A549 (cell line): Measurements from ENCODE around the gene MAP3K10. TPM values are rescaled to one million over a fixed set of nuclear protein-coding genes. Genes with fewer than 3 reads are reported as not detected.

Experiments
- ATAC-seq, 2 experiments: fragments of 200-7000 bp in 1 of 2; fragments of >200 bp in 1 of 2; cut with Nextera tagmentation in 1 of 2; cut with Tn5 transposase in 1 of 2; 3 replicates each; pipeline versions ENCODE4 v1.8.0 to v1.9.1; 2018 to 2020; ENCODE audit warnings: mild to moderate bottlenecking in 1 of 2, moderate library complexity in 1 of 2
- CTCF ChIA-PET: fragments of 300-600 bp; sonication (Branson Sonifier 250); formaldehyde crosslinking; extraction: SDS; loops from one replicate; lab custom pipeline; 2021; ENCODE audit warnings: antibody characterized with exemption, inconsistent platforms; lab: Yijun Ruan, JAX
- POLR2A ChIA-PET: fragments of 350-600 bp; formaldehyde crosslinking; extraction: SDS; loops from one replicate; lab custom pipeline; 2021; ENCODE audit warnings: antibody characterized with exemption, inconsistent platforms; lab: Yijun Ruan, JAX
- DNase-seq, 2 experiments: peaks; one replicate each; pipeline versions ENCODE4 v3.0.0 to v3.0.0-alpha.2; 2011 to 2016; ENCODE audit warnings: low read depth in 1 of 2, low spot score in 1 of 2
- FAIRE-seq: peaks from 2 replicates; lab custom pipeline; 2011; peaks lifted over from hg19 to GRCh38; lab: Jason Lieb, UNC
- H3K27ac ChIP-seq, 2 experiments: fragments of >200 bp; sonication (Bioruptor Twin); formaldehyde crosslinking; 3 replicates each; pipeline ENCODE4 v1.5.1; 2016 to 2017
- H3K4me1 ChIP-seq: fragments of >200 bp; sonication (Bioruptor Twin); formaldehyde crosslinking; 3 replicates; pipeline ENCODE4 v1.6.1; 2016
- H3K4me2 ChIP-seq: fragments of >200 bp; sonication (Bioruptor Twin); formaldehyde crosslinking; 3 replicates; pipeline ENCODE4 v1.6.1; 2016
- H3K4me3 ChIP-seq: fragments of >200 bp; sonication (Bioruptor Twin); formaldehyde crosslinking; 3 replicates; pipeline ENCODE4 v1.5.1; 2016
- H3K9me3 ChIP-seq: fragments of >200 bp; sonication (Bioruptor Twin); formaldehyde crosslinking; 3 replicates; pipeline ENCODE4 v1.6.1; 2016
- BCL3 ChIP-seq: fragments of >200 bp; sonication (Bioruptor Twin); formaldehyde crosslinking; IDR thresholded peaks from 3 replicates; pipeline ENCODE4 v1.6.1; 2016
- CHD4 ChIP-seq: fragments of 200-600 bp; sonication (generic); IDR thresholded peaks from 2 replicates; pipeline ENCODE4 v1.6.1; 2016; ENCODE audit warnings: antibody characterized with exemption, mild to moderate bottlenecking, borderline replicate concordance
- CTCF ChIP-seq: fragments of >200 bp; sonication (Bioruptor Twin); formaldehyde crosslinking; IDR thresholded peaks from 3 replicates; pipeline ENCODE4 v1.5.1; 2016
- EHMT2 ChIP-seq: fragments of 200-600 bp; sonication (generic); IDR thresholded peaks from 2 replicates; pipeline ENCODE4 v1.6.1; 2016; ENCODE audit warnings: antibody characterized with exemption, low read depth, mild to moderate bottlenecking, moderate library complexity
- ELK1 ChIP-seq: fragments of 150-350 bp; IDR thresholded peaks from 2 replicates; pipeline ENCODE4 v1.6.1; 2014; ENCODE audit warnings: low read depth, mild to moderate bottlenecking, low read length
- FOSL2 ChIP-seq, 2 experiments: fragments of 450-650 bp in 1 of 2; fragments of >200 bp in 1 of 2; sonication (Bioruptor Twin) in 1 of 2; formaldehyde crosslinking; IDR thresholded peaks; 2 replicates each; pipeline versions ENCODE4 v1.5.0 to v1.6.1; 2016 to 2020; ENCODE audit warnings: mild to moderate bottlenecking in 1 of 2, moderate library complexity in 1 of 2
- GATA3 ChIP-seq: IDR thresholded peaks from 2 replicates; pipeline ENCODE4 v1.6.1; 2012; ENCODE audit warnings: borderline replicate concordance
- HDAC2 ChIP-seq: fragments of 200-600 bp; sonication (generic); IDR thresholded peaks from 2 replicates; pipeline ENCODE4 v1.6.1; 2016
- HES2 ChIP-seq: fragments of >200 bp; sonication (Bioruptor Twin); formaldehyde crosslinking; IDR thresholded peaks from 2 replicates; pipeline ENCODE4 v1.6.1; 2016
- HEYL ChIP-seq: fragments of 250-450 bp; sonication (Bioruptor Pico); IDR thresholded peaks from 2 replicates; pipeline ENCODE4 v1.8.0; 2021; ENCODE audit warnings: mild to moderate bottlenecking, moderate library complexity
- HMGXB4 ChIP-seq: fragments of 250-450 bp; sonication (Bioruptor Pico); IDR thresholded peaks from 2 replicates; pipeline ENCODE4 v1.5.0; 2021; ENCODE audit warnings: mild to moderate bottlenecking, moderate library complexity, borderline replicate concordance
- KDM5A ChIP-seq: fragments of 200-600 bp; sonication (generic); IDR thresholded peaks from 2 replicates; pipeline ENCODE4 v1.6.1; 2016; ENCODE audit warnings: antibody characterized with exemption, mild to moderate bottlenecking
- MAFK ChIP-seq: fragments of 450-650 bp; IDR thresholded peaks from 2 replicates; pipeline ENCODE4 v1.6.1; 2014; ENCODE audit not compliant: partially characterized antibody
- MYC ChIP-seq: IDR thresholded peaks from 2 replicates; pipeline ENCODE4 v1.6.1; 2012; ENCODE audit warnings: mild to moderate bottlenecking, inconsistent platforms, low read length, improper control_type of control experiment, borderline replicate concordance
- NFE2L2 ChIP-seq: fragments of 150-350 bp; conservative IDR thresholded peaks from 2 replicates; pipeline ENCODE4 v1.6.1; 2014; ENCODE audit warnings: low read length
- PBX3 ChIP-seq: IDR thresholded peaks from 2 replicates; pipeline ENCODE4 v1.6.1; 2012
- POLR2AphosphoS2 ChIP-seq: conservative IDR thresholded peaks from 2 replicates; pipeline ENCODE4 v1.6.1; 2012; ENCODE audit warnings: low read length, improper control_type of control experiment, inconsistent platforms
- REST ChIP-seq: fragments of 200-600 bp; sonication (generic); IDR thresholded peaks from 2 replicates; pipeline ENCODE4 v1.6.1; 2016; ENCODE audit warnings: antibody characterized with exemption, mild to moderate bottlenecking, moderate library complexity
- TP53 ChIP-seq: fragments of 250-450 bp; sonication (Bioruptor Pico); IDR thresholded peaks from 2 replicates; pipeline ENCODE4 v1.5.0; 2021; ENCODE audit warnings: mild to moderate bottlenecking, moderate library complexity
- WGBS: methylation state at CpG from one replicate; pipeline ENCODE4 v1.1.6; 2017; ENCODE audit errors: missing lambda C conversion rate; 5-methylcytosine and 5-hydroxymethylcytosine counted together
- polyA plus RNA-seq, 4 experiments: library from polyadenylated mRNA; depleted of rRNA in 3 of 4; stranded (reverse); fragments of >200 nt; fragmentation: RNase III in 1 of 4; extraction: RNeasy Plus Mini Kit Qiagen cat#74134 plus additional on column Dnase treatment in 1 of 4; gene quantifications; 2 replicates in 3 of 4; 3 replicates in 1 of 4; pipeline ENCODE4 v1.2.3, GENCODE V29; 2011 to 2017

The MAP3K10 gene
- polyA plus RNA-seq, 2 of the 4 experiments (the other 2 are of a cell fraction) = 6.6 to 21.0 TPM

- DNase-seq (no peak), FAIRE-seq (no peak), ATAC-seq (no peak)
- H3K4me3 ChIP-seq = no peak overlapping the region
- 19% methylated on average over 3 of the region's 3 CpGs for WGBS
- ChIA-PET POLR2A (no interaction called here), CTCF (interaction anchor here (0.9 to 6.1 kb wide), 19 partner anchors 11 to 493 kb away, joined by 3 to 129 read pairs (median 16); partner anchors contain the start of genes CCNP, TTC9B and ZNF780A)
- H3K27ac ChIP-seq = no peak overlapping the region
- TF ChIP-seq ELK1 = no peak
- no peak for TF ChIP-seq MAFK
- no peak for TF ChIP-seq NFE2L2
- TF ChIP-seq HDAC2 = no peak
- no peak for TF ChIP-seq CTCF
- no peak for TF ChIP-seq HES2
- TF ChIP-seq REST = no peak
- TF ChIP-seq CHD4 = no peak
- no peak for TF ChIP-seq KDM5A
- TF ChIP-seq MYC = no peak
- no peak for TF ChIP-seq EHMT2
- no peak for TF ChIP-seq TP53 (CRISPR knock-in tag)
- H3K4me2 ChIP-seq = no peak overlapping the region
- no peaks in the 10 kb centered on the region for H3K4me1 ChIP-seq
- no peaks in the 10 kb centered on the region for H3K9me3 ChIP-seq
Observed at GRCh38 chr19:40141551-40141950, 49.7 kb upstream of the MAP3K10 start.

- WGBS = 56% methylated on average over 5 of the region's 5 CpGs
- H3K9me3 ChIP-seq = no peaks in the 10 kb centered on the region
- DNase-seq (no peak), FAIRE-seq (no peak), ATAC-seq (no peak)
- CTCF ChIA-PET = interaction anchor here (0.6 to 6.1 kb wide), 6 partner anchors 9 to 301 kb away, joined by 3 to 78 read pairs (median 3); partner anchors contain the start of gene SERTAD3
- no peak for TF ChIP-seq FOSL2 (IDR thresholded peaks at IDR 0.05)
- no peak for TF ChIP-seq FOSL2 (CRISPR knock-in tag; IDR thresholded peaks at IDR 0.05)
- H3K27ac ChIP-seq = no peak overlapping the region
- H3K4me3 ChIP-seq = no peak overlapping the region
- peaks cover 11% of the 10 kb centered on the region for H3K4me1 ChIP-seq
- H3K4me2 ChIP-seq = no peak overlapping the region
- POLR2A ChIA-PET = interaction anchor here (0.6 to 0.7 kb wide), 2 partner anchors 74 to 444 kb away, joined by 3 to 4 read pairs; partner anchors contain the start of gene TTC9B
Observed at GRCh38 chr19:40143612-40144011, 47.6 kb upstream of the MAP3K10 start.

GRCh38 chr19:40144151-40144550 lies 47.1 kb upstream of the MAP3K10 start:
- Histone ChIP-seq H3K4me2 (no peak overlapping the region), H3K4me3 (no peak overlapping the region), H3K9me3 (no peaks in the 10 kb centered on the region), H3K4me1 (peaks cover 11% of the 10 kb centered on the region), H3K27ac (no peak overlapping the region)
- WGBS = 30% methylated on average over 5 of the region's 5 CpGs
- POLR2A ChIA-PET = interaction anchor here (0.7 kb wide), 1 partner anchor 74 kb away, joined by 3 read pairs; the partner anchor contains the start of gene TTC9B
- no peak for DNase-seq
- CTCF ChIA-PET = interaction anchor here (0.6 to 6.1 kb wide), 6 partner anchors 9 to 491 kb away, joined by 3 to 78 read pairs (median 3); no protein-coding TSS in a partner anchor
- FAIRE-seq = peak; percentile 13
- no peak for ATAC-seq
- no peak for TF ChIP-seq TP53 (CRISPR knock-in tag)
- no peak for TF ChIP-seq HEYL
- TF ChIP-seq HMGXB4 (CRISPR knock-in tag) = no peak
- no peak for TF ChIP-seq BCL3
- TF ChIP-seq GATA3 = no peak
- TF ChIP-seq POLR2AphosphoS2 = no peak
- TF ChIP-seq HDAC2 = no peak
- no peak for TF ChIP-seq ELK1
- no peak for TF ChIP-seq PBX3
- no peak for TF ChIP-seq FOSL2 (IDR thresholded peaks at IDR 0.05)
- no peak for TF ChIP-seq FOSL2 (CRISPR knock-in tag; IDR thresholded peaks at IDR 0.05)
